Measurements from ENCODE around the gene SMIM24.
"Not testable (repeated sequence)": the region's sequence is repeated elsewhere in the genome, so short reads cannot be mapped to it uniquely, and the experiment has no call there.

Gene SMIM24

DNA sequence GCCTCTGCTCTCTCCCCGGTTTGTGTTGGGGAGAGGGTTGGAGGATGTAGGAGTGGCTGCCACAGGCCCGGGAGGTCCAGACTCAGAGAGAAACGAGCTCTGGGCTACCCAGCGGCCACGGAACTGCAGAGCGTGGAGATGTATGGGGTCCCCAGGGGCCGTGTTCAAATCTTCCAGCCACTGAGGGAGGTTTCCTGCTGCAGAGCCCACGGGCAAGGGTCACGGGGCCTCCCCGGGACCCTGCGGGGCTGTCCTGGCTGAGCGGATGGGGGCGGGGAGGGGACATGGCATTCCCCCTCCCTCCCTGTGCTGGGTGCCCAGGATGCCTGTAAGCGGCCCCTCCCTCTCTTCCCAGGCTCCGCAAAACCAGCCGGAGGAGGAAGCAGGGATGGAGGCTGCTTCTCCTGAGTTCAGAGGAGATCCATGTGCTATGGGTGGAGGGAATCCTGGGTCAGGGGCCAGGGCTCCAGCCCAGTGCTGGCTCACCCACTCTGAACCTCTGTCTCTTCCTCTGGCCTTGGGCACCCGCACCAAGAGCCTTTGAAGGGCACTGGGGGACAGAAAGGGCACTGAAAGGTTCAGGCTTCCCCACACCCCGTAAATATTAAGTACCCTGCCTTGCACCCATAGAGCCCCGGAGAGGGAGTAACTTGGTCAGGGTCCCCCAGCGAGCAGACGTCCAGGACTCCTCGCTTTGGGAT lies 22.6 kb downstream of the SMIM24 start:
- DNase-seq (ENCODE audit: low read depth), result no peak
- no peak overlapping the region for H3K4me3 ChIP-seq (replicated peaks; ENCODE audit: low read depth, low read length)
- TF ChIP-seq, protein P1, sequence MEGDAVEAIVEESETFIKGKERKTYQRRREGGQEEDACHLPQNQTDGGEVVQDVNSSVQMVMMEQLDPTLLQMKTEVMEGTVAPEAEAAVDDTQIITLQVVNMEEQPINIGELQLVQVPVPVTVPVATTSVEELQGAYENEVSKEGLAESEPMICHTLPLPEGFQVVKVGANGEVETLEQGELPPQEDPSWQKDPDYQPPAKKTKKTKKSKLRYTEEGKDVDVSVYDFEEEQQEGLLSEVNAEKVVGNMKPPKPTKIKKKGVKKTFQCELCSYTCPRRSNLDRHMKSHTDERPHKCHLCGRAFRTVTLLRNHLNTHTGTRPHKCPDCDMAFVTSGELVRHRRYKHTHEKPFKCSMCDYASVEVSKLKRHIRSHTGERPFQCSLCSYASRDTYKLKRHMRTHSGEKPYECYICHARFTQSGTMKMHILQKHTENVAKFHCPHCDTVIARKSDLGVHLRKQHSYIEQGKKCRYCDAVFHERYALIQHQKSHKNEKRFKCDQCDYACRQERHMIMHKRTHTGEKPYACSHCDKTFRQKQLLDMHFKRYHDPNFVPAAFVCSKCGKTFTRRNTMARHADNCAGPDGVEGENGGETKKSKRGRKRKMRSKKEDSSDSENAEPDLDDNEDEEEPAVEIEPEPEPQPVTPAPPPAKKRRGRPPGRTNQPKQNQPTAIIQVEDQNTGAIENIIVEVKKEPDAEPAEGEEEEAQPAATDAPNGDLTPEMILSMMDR (IDR thresholded peaks at IDR 0.05; ENCODE audit: low read length, missing control alignments), result no peak

DNA sequence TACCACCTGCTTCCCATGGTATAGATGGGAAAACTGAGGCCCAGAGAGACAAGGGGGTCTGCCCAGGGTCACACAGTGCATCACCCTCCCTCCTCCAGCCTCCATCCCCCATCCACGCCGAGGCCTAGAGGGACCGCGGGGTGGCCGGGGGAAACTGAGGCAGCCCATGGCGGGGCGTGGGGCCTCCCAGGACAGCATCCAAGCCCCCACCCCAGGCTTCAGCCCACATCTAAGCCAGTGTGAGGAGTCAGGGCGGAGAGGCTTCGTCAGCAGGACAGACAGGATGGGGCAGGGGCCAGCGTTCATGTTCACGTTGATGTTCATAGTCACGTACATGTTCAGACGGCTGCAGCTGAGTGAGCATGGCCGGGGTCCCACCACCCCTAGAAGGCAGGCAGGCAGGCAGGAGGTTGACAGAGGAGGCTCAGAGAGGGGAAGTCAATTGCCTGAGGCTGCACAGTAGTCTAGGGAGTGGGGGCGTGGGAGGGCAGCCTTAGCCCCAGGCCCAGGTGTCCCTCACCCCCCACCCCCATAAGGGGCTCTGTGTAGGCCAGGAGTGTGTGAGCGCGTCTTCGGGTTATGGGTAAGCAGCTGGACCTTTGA lies 23.3 kb downstream of the SMIM24 start:
- TF ChIP-seq, protein P1 (IDR thresholded peaks at IDR 0.05; ENCODE audit: low read length, missing control alignments), result no peak
- no peak overlapping the region for H3K4me3 ChIP-seq (replicated peaks; ENCODE audit: low read depth, low read length)
- DNase-seq (ENCODE audit: low read depth), result no peak

DNA sequence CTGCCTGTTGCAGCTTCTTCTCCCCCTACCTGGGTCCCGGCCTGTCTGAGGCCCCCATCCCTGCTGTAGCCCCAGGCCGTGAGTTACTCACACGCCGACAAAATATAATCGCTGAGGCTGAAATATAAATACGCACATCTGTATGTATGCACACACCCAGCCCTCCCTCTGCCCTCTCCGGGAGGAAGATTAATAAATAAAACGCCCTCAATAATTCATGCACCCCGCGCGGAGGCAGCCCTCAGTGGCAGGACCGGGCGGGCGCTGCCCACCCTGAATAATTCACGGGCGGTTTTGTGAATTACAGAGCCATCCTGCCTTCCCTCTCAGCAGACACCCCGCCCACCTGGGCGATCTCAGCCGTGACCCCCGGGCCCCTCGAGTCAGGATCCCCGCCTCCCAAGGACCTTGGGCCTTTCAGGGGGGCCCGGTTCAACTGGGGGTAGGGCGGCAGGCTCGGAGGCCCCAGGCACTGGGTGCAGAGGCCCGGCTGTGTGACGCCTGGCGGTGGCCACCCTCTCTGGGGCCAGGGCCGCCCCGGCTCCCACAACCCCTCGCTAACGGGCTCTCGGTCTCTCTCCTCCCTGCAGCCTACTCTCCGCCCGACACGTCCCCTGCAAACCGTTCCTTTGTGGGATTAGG lies 24.2 kb downstream of the SMIM24 start:
- H3K4me3 ChIP-seq (replicated peaks; ENCODE audit: low read depth, low read length), result no peak overlapping the region
- TF ChIP-seq, protein P1 (IDR thresholded peaks at IDR 0.05; ENCODE audit: low read length, missing control alignments), result no peak
- no peak for DNase-seq (ENCODE audit: low read depth)

DNA sequence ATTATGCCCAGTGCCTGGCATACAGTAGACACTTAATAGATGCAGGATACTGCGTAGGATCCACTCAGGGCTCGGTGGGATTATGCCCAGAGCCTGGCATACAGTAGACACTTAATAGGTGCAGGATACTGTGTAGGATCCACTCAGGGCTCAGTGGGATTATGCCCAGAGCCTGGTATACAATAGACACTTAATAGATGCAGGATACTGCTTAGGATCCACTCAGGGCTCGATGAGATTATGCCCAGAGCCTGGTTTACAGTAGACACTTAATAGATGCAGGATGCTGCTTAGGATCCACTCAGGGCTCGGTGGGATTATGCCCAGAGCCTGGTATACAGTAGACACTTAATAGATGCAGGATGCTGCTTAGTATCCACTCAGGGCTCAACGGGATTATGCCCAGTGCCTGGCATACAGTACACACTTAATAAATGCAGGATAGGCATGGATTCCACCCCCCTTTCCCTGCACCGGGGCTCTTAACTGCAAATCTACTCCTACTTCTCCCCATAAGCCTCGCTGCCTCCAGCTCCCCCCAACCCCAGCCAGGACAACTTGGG lies 24.9 kb downstream of the SMIM24 start:
- no peak overlapping the region for H3K4me3 ChIP-seq (replicated peaks; ENCODE audit: low read depth, low read length)
- DNase-seq (ENCODE audit: low read depth), result no peak
- TF ChIP-seq, protein P1 (IDR thresholded peaks at IDR 0.05; ENCODE audit: low read length, missing control alignments), result no peak

DNA sequence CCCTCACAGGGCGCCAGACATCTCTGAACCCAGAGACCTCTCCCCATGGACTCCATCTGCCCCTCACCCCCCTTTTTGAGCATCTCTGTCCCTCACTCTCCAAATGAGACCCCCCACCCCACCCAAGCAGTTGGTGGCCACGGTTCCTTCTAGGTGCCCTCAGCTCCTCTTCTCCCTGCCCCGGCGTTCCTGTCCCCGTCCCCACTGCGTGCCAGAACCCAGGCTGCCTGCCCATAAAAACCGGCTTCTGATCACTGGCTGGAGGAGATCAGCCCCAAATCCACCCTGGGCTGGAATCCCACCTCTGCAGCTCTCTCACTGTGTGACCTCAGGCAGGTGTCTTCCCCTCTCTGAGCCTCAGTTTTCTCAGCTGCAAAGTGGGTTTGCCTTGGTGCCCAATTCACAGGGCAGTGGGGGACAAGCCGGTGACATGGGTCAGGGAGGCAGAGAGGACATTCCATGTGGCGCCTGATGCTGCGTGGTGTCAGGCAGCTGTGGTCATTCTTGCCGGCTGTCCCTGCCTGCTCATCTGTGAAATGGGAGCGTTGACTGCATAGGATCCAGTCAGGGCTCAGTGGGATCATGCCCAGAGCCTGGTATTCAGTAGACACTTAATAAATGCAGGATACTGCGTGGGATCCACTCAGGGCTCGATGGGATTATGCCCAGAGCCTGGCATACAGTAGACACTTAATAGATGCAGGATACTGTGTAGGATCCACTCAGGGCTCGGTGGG lies 25.5 kb downstream of the SMIM24 start:
- TF ChIP-seq, protein P1 (IDR thresholded peaks at IDR 0.05; ENCODE audit: low read length, missing control alignments), result no peak
- DNase-seq (ENCODE audit: low read depth), result no peak
- H3K4me3 ChIP-seq (replicated peaks; ENCODE audit: low read depth, low read length), result no peak overlapping the region

DNA sequence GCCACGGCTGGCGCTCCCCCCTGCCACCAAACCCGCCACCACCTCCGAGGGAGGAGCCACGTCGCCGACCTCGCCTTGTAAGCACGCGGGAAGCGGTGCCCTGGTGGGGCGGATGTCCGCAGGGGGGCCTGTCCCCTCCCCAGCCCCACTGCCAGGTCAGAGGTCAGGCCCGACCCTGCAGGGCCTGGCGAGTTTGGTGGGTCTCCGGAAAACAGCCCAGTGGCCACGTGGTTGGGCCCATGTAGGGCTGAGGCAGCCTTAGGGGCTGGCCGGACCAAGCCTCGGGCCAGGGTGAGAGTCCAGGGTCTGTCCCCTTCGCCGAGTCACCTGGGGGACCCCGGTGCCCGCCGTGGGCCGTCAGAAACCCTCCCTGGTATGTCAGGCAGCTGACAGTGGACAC lies 26.5 kb downstream of the SMIM24 start:
- no peak for DNase-seq (ENCODE audit: low read depth)
- TF ChIP-seq, protein P1 (IDR thresholded peaks at IDR 0.05; ENCODE audit: low read length, missing control alignments), result no peak
- H3K4me3 ChIP-seq (replicated peaks; ENCODE audit: low read depth, low read length), result no peak overlapping the region

DNA sequence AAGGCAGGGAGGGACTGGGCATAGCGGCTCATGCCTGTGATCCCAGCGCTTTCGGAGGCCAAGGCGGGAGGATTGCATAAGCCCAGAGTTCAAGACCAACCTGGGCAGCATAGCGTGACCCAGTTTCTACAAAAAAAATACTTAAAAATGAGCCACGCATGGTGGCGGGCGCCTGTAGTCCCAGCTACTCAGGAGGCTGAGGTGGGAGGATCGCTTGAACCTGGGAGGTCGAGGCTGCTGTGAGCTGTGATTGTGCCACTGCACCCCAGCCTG lies 27.4 kb downstream of the SMIM24 start:
- not testable (repeated sequence) for DNase-seq (ENCODE audit: low read depth); H3K4me3 ChIP-seq (replicated peaks; ENCODE audit: low read depth, low read length)

All from fibroblast of pulmonary artery (primary cell).